Fibroblast of lung (primary cell): ENCODE data around the gene VAMP1.

Source experiments
- EZH2 ChIP-seq: IDR thresholded peaks from 2 replicates; pipeline ENCODE4 v1.5.1; 2012; ENCODE audit warnings: low read length, control low read depth, mild to moderate bottlenecking; ENCODE audit errors: missing control alignments
- TF ChIP-seq, protein P1 (sequence below), 2 donors: IDR thresholded peaks in 1 of 2; conservative IDR thresholded peaks in 1 of 2; 1 replicate in 1 of 2; 2 replicates in 1 of 2; pipeline ENCODE4 v1.5.1; 2011 to 2012; ENCODE audit warnings: low read length in 2 of 2, control low read depth in 1 of 2, inconsistent platforms in 1 of 2, low read depth in 1 of 2, mild to moderate bottlenecking in 1 of 2

DNA sequence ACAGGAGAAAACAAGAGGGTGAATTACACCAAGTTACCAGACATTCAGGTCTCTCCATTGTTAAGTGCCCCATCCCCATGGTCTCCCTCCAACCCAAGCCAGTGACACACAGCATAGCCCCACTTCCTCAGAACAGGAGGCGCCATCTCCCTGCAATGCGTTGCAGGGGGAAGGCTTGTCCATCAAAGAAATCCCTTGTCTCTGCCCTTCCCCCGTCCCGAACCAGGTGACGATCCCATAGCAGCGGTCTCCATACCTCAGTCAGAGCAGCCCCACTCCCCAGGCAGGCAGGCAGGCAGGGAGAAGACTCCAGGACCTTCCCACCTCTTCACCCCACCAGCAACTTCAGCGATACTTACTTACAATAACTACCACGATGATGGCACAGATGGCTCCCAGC lies 5.9 kb downstream of the VAMP1 start:
- TF ChIP-seq, protein P1, sequence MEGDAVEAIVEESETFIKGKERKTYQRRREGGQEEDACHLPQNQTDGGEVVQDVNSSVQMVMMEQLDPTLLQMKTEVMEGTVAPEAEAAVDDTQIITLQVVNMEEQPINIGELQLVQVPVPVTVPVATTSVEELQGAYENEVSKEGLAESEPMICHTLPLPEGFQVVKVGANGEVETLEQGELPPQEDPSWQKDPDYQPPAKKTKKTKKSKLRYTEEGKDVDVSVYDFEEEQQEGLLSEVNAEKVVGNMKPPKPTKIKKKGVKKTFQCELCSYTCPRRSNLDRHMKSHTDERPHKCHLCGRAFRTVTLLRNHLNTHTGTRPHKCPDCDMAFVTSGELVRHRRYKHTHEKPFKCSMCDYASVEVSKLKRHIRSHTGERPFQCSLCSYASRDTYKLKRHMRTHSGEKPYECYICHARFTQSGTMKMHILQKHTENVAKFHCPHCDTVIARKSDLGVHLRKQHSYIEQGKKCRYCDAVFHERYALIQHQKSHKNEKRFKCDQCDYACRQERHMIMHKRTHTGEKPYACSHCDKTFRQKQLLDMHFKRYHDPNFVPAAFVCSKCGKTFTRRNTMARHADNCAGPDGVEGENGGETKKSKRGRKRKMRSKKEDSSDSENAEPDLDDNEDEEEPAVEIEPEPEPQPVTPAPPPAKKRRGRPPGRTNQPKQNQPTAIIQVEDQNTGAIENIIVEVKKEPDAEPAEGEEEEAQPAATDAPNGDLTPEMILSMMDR (conservative IDR thresholded peaks at IDR 0.05 in 1 of 2, IDR thresholded peaks at IDR 0.05 in 1 of 2; ENCODE audit: low read depth in 1 of 2, low read length in 2 of 2), result no peak
- no peak for TF ChIP-seq EZH2
